22Rv1 (cell line): ENCODE data around the gene ATP10A.

ENCODE experiments used
- H3K27ac ChIP-seq: fragments of 450-650 bp; 2 replicates; pipeline ENCODE4 v1.5.1; 2017
- CTCF ChIP-seq: fragments of 450-650 bp; IDR thresholded peaks from 2 replicates; pipeline ENCODE4 v1.5.1; 2017; ENCODE audit warnings: mild to moderate bottlenecking
- ZFX ChIP-seq: fragments of 450-650 bp; IDR thresholded peaks from 2 replicates; pipeline ENCODE4 v1.6.1; 2017; ENCODE audit warnings: antibody characterized with exemption, borderline replicate concordance

The ATP10A gene

GRCh38 chr15:25741256-25741580 is 121.9 kb downstream of the ATP10A start:
- H3K27ac ChIP-seq: no peak overlapping the region
- TF ChIP-seq ZFX (no peak), CTCF (no peak)

- TF ChIP-seq CTCF (no peak), ZFX (no peak)
- no peak overlapping the region for H3K27ac ChIP-seq
Measured at GRCh38 chr15:25740383-25741255, 122.5 kb downstream of the ATP10A start.

GRCh38 chr15:25739687-25740121 is 123.4 kb downstream of the ATP10A start:
- TF ChIP-seq CTCF: no peak
- no peak for TF ChIP-seq ZFX

GRCh38 chr15:25738171-25738965 is 124.8 kb downstream of the ATP10A start:
- H3K27ac ChIP-seq: no peak overlapping the region
- no peak for TF ChIP-seq CTCF
- TF ChIP-seq ZFX: no peak

More at GRCh38 chr15:25739687-25740121, 123.4 kb downstream of the ATP10A start:
- no peak overlapping the region for H3K27ac ChIP-seq

- TF ChIP-seq CTCF (no peak), ZFX (no peak)
- no peak overlapping the region for H3K27ac ChIP-seq
Measured at GRCh38 chr15:25737218-25737643, 125.9 kb downstream of the ATP10A start.

GRCh38 chr15:25736461-25736860 is 126.7 kb downstream of the ATP10A start:
- TF ChIP-seq ZFX (no peak), CTCF (no peak)
- no peak overlapping the region for H3K27ac ChIP-seq
